GM12865 (cell line): ENCODE results near the gene CIP2A.

Source experiments
- DNase-seq: peaks from one replicate; pipeline ENCODE4 v3.0.0; 2010; ENCODE audit warnings: low read depth
- H3K4me3 ChIP-seq: 2 replicates; pipeline ENCODE4 v1.5.1; 2011; ENCODE audit warnings: mild to moderate bottlenecking, low read depth, low read length, control low read depth
- TF ChIP-seq, protein P1 (sequence below): IDR thresholded peaks from 2 replicates; pipeline ENCODE4 v1.5.1; 2011; ENCODE audit warnings: low read length, control low read depth, low read depth, inconsistent platforms; ENCODE audit not compliant: insufficient read depth; ENCODE audit errors: missing control alignments

The CIP2A gene

DNA sequence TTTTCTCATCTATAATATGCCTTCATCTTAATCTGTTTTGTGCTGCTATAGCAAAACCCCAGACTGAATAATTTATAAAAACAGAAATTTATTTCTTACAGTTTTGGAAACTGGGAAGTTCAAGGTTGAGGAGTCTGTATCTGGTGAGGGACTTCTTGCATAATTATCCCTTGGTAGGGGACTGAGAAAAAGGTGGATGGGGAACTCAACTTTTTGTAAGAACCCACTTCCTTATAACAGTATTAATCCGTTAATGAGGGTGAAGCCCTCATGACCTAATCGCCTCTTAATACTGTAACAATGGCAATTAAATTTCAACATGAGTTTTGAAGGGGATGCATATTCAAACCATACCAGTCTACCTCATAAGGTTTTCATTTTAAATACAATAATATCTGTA, 61.4 kb downstream of the CIP2A start:
- H3K4me3 ChIP-seq = no peak overlapping the region
- no peak for DNase-seq
- TF ChIP-seq, protein P1, sequence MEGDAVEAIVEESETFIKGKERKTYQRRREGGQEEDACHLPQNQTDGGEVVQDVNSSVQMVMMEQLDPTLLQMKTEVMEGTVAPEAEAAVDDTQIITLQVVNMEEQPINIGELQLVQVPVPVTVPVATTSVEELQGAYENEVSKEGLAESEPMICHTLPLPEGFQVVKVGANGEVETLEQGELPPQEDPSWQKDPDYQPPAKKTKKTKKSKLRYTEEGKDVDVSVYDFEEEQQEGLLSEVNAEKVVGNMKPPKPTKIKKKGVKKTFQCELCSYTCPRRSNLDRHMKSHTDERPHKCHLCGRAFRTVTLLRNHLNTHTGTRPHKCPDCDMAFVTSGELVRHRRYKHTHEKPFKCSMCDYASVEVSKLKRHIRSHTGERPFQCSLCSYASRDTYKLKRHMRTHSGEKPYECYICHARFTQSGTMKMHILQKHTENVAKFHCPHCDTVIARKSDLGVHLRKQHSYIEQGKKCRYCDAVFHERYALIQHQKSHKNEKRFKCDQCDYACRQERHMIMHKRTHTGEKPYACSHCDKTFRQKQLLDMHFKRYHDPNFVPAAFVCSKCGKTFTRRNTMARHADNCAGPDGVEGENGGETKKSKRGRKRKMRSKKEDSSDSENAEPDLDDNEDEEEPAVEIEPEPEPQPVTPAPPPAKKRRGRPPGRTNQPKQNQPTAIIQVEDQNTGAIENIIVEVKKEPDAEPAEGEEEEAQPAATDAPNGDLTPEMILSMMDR = no peak

DNA sequence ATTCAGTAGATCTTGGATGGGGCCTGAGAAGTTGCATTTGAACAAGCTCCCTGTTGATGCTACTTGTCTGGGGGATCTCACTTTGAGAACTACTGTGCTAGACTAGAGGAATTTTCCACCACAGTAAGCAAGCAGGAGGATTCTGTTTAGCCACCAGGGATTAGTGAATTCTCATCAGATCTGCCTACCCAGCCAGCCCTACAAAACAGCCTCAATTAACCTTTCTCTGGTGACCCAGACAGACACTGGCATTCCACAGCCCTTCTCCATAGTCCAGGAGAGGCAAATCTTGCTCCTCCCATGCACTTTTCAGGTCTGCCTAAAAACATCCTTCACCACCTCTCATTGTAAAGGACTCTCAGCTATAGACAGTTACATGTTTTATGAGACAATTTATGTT, 62.1 kb downstream of the CIP2A start:
- TF ChIP-seq, protein P1 = no peak
- no peak overlapping the region for H3K4me3 ChIP-seq
- DNase-seq = no peak

DNA sequence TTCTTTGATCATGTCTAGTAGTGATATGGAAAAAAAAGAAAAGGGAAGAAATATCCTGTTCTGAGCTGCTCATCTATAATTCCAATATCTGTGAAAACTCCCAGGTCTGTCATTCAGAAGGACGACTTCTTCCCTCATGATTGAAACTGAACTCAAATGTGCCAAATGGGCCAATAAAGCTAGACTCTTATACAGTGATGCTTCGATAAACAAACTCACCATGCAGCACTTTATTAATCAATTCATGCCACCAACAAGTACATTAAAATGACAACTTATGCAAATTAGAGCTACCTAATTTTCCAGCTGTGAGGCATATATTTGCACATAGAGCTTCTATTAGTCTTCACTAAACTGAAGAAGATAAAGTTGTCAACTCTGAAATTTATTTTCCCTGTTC, 63.3 kb downstream of the CIP2A start:
- no peak overlapping the region for H3K4me3 ChIP-seq
- DNase-seq = no peak
- TF ChIP-seq, protein P1 = no peak

DNA sequence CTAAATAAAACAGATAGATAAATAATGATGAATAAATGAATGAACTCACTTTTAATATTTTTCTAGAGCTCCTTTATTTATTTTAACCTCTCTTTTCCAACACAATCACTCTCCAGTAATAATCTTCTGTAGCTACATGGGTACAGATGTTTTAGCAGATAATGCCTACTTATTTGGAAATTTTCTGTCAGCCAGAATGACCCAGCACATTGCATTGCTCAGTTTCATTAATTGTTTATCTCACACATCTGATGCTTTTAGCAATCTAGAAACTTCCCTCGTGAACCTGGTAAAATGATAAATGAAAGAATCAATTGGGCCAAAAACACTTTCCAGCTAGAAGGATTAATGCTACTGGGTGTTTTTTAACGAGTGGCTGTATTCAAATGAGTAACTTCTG, 64.0 kb downstream of the CIP2A start:
- no peak for DNase-seq
- TF ChIP-seq, protein P1 = no peak
- H3K4me3 ChIP-seq = no peak overlapping the region

DNA sequence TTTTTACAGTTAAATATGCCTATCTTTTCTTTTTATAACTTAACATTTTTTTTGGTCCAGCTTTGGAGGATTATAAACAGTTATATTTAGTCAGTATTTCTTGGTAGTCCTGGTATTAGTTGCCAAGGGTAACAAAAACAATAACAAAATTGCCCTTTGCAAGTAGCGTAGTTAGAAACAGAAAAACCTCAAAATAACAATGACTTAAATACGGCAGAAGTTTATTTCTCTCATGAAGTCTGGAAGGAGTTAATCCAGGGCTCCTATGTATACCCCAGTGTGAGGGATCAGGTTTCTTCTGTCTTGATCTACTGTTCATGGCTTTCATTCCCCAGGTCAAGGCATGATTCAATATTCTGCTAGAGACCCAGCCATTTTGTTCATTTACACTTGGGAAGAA, 64.7 kb downstream of the CIP2A start:
- no peak overlapping the region for H3K4me3 ChIP-seq
- DNase-seq = no peak
- TF ChIP-seq, protein P1 = no peak

DNA sequence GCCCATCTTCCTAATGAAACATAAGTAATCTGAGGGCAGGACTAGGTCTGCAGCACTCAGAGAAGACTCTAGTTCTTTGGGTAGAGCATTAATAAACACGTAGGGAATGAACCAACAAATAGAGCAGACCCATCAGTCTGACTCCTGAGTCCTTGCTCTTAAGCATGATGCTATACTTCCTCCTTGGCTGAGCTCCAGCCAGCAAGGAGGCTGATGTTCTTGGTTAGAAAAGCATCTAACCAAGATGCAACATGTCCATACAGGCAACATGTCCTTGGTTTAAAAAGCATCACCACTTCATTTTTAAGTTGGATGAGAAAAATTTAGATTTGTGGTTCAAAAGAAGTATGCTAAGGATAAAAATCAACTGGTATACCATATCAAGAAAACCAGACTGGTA, 70.3 kb downstream of the CIP2A start:
- TF ChIP-seq, protein P1 = no peak
- H3K4me3 ChIP-seq = no peak overlapping the region
- no peak for DNase-seq

DNA sequence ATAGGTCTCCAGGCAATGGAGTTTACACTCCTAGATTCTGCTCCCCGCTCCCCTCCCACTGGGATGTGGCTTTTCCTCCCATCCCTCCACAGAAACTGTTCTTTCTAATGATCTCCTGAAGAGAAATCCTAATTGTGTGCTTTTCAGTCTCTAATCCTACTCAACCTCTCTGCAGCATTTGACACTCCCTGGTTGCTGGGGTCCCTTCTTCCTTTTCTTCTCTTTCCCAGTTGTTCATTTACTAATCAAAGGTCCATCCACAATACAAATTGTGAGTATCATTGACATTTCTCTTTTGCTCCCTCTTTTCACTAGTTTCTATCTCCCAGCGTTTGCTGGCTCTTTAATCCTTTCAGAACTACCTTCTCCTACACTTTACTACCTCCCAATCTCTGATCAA, 72.4 kb downstream of the CIP2A start:
- DNase-seq = no peak
- TF ChIP-seq, protein P1 = no peak
- H3K4me3 ChIP-seq = no peak overlapping the region
